SK-N-SH treated with all-trans-retinoic acid at 6 μM for 48 hours (cell line): ENCODE measurements around the gene ANKRD44.

Source experiments
- ATAC-seq: fragments of 200-7000 bp; cut with Tn5 transposase; 3 replicates; pipeline ENCODE4 v1.9.1; 2020; ENCODE audit warnings: mild to moderate bottlenecking, moderate library complexity
- BACH2 ChIP-seq: fragments of 250-450 bp; sonication (Bioruptor Pico); IDR thresholded peaks from 2 replicates; pipeline ENCODE4 v1.9.0; 2021; ENCODE audit warnings: mild to moderate bottlenecking, borderline replicate concordance
- CREB5 ChIP-seq: fragments of 250-450 bp; sonication (Bioruptor Pico); IDR thresholded peaks from 2 replicates; pipeline ENCODE4 v1.5.1; 2020; ENCODE audit warnings: low read depth, mild to moderate bottlenecking, moderate library complexity
- CSDC2 ChIP-seq: fragments of 250-450 bp; sonication (Bioruptor Pico); IDR thresholded peaks from 2 replicates; pipeline ENCODE4 v1.5.0; 2020; ENCODE audit warnings: mild to moderate bottlenecking, moderate library complexity
- CSRNP3 ChIP-seq: fragments of 250-450 bp; sonication (Bioruptor Pico); IDR thresholded peaks from 2 replicates; pipeline ENCODE4 v1.5.1; 2021; ENCODE audit warnings: mild to moderate bottlenecking, moderate library complexity
- ESRRG ChIP-seq: fragments of 250-450 bp; sonication (Bioruptor Pico); IDR thresholded peaks from 2 replicates; pipeline ENCODE4 v1.6.1; 2021; ENCODE audit warnings: mild to moderate bottlenecking
- GLIS3 ChIP-seq: fragments of 250-450 bp; sonication (Bioruptor Pico); IDR thresholded peaks from 2 replicates; pipeline ENCODE4 v1.5.0; 2020; ENCODE audit warnings: mild to moderate bottlenecking, moderate library complexity
- PATZ1 ChIP-seq: fragments of 250-450 bp; sonication (Bioruptor Pico); IDR thresholded peaks from 2 replicates; pipeline ENCODE4 v1.8.0; 2020; ENCODE audit warnings: mild to moderate bottlenecking, moderate library complexity, borderline replicate concordance
- POU6F1 ChIP-seq: fragments of 250-450 bp; sonication (Bioruptor Pico); IDR thresholded peaks from 2 replicates; pipeline ENCODE4 v1.8.0; 2021; ENCODE audit warnings: low read depth, mild to moderate bottlenecking, moderate library complexity, borderline replicate concordance
- PPARA ChIP-seq: fragments of 250-450 bp; sonication (Bioruptor Pico); IDR thresholded peaks from 2 replicates; pipeline ENCODE4 v1.5.0; 2020; ENCODE audit warnings: mild to moderate bottlenecking, borderline replicate concordance
- RARB ChIP-seq: fragments of 250-450 bp; sonication (Bioruptor Pico); IDR thresholded peaks from 2 replicates; pipeline ENCODE4 v1.8.0; 2021; ENCODE audit warnings: mild to moderate bottlenecking, moderate library complexity
- SNAI2 ChIP-seq: fragments of 250-450 bp; sonication (Bioruptor Pico); IDR thresholded peaks from 2 replicates; pipeline ENCODE4 v1.5.0; 2020; ENCODE audit warnings: mild to moderate bottlenecking, moderate library complexity
- TCF4 ChIP-seq: fragments of 250-450 bp; sonication (Bioruptor Pico); IDR thresholded peaks from 2 replicates; pipeline ENCODE4 v1.8.0; 2021; ENCODE audit warnings: mild to moderate bottlenecking, moderate library complexity, borderline replicate concordance
- TSHZ2 ChIP-seq: fragments of 250-450 bp; sonication (Bioruptor Pico); IDR thresholded peaks from 2 replicates; pipeline ENCODE4 v1.5.0; 2020; ENCODE audit warnings: mild to moderate bottlenecking, moderate library complexity
- ZFP3 ChIP-seq: fragments of 250-450 bp; sonication (Bioruptor Pico); IDR thresholded peaks from 2 replicates; pipeline ENCODE4 v1.5.0; 2020; ENCODE audit warnings: mild to moderate bottlenecking, moderate library complexity
- ZFP30 ChIP-seq: fragments of 450-650 bp; formaldehyde crosslinking; IDR thresholded peaks from 2 replicates; pipeline ENCODE4 v1.5.0; 2022; ENCODE audit warnings: mild to moderate bottlenecking, moderate library complexity
- ZNF565 ChIP-seq: fragments of 450-650 bp; formaldehyde crosslinking; conservative IDR thresholded peaks from 2 replicates; pipeline ENCODE4 v1.5.0; 2020; ENCODE audit warnings: low read depth, mild to moderate bottlenecking, moderate library complexity
- ZNF70 ChIP-seq: fragments of 450-650 bp; formaldehyde crosslinking; IDR thresholded peaks from 2 replicates; pipeline ENCODE4 v1.5.0; 2020; ENCODE audit warnings: mild to moderate bottlenecking, moderate library complexity
- ZNF8 ChIP-seq: fragments of 450-650 bp; formaldehyde crosslinking; IDR thresholded peaks from 2 replicates; pipeline ENCODE4 v1.5.0; 2020; ENCODE audit warnings: mild to moderate bottlenecking, moderate library complexity

ANKRD44 gene

GRCh38 chr2:197152451-197153228, 157.9 kb downstream of the ANKRD44 start:
- peak; percentile 54 for ATAC-seq

GRCh38 chr2:197149546-197149945, 161.0 kb downstream of the ANKRD44 start:
- no peak for TF ChIP-seq PPARA (CRISPR knock-in tag)
- no peak for TF ChIP-seq GLIS3
- TF ChIP-seq SNAI2 (CRISPR knock-in tag), result no peak
- no peak for TF ChIP-seq ZNF70
- no peak for TF ChIP-seq CSDC2
- no peak for TF ChIP-seq PATZ1 (CRISPR knock-in tag)
- TF ChIP-seq ZFP3, result no peak
- TF ChIP-seq ZNF8, result no peak
- TF ChIP-seq ZNF565 (CRISPR knock-in tag), result no peak
- TF ChIP-seq ZFP30, result no peak
- TF ChIP-seq POU6F1 (CRISPR knock-in tag), result no peak
- no peak for TF ChIP-seq CSRNP3
- TF ChIP-seq TSHZ2 (CRISPR knock-in tag), result no peak
- TF ChIP-seq CREB5 (CRISPR knock-in tag), result no peak
- no peak for TF ChIP-seq BACH2 (CRISPR knock-in tag)
- TF ChIP-seq ESRRG (CRISPR knock-in tag), result no peak
- no peak for ATAC-seq

More at GRCh38 chr2:197152451-197153228, 157.9 kb downstream of the ANKRD44 start:
- no peak for TF ChIP-seq SNAI2 (CRISPR knock-in tag)

- TF ChIP-seq TCF4 (CRISPR knock-in tag) (peak; percentile 75), RARB (CRISPR knock-in tag) (no peak)
- ATAC-seq, result peak; percentile 62; the same call in 2 of the 3 replicates
These were observed 162.2 kb downstream of the ANKRD44 start for GRCh38 chr2:197148401-197148800.

GRCh38 chr2:197147942-197148341, 162.6 kb downstream of the ANKRD44 start:
- ATAC-seq, result no peak
- TF ChIP-seq CREB5 (CRISPR knock-in tag) (no peak), TSHZ2 (CRISPR knock-in tag) (no peak)
- TF ChIP-seq, all 23 proteins: peak for 0
